HG02610 (cell line): Measurements from ENCODE around the gene ASXL1.

Experiments
- ATAC-seq: cut with Tn5 transposase; IDR thresholded peaks from one replicate; pipeline ENCODE4 v1.9.1; 2021; ENCODE audit warnings: mild to moderate bottlenecking, moderate library complexity; ENCODE audit not compliant: unreplicated experiment

Gene ASXL1

DNA sequence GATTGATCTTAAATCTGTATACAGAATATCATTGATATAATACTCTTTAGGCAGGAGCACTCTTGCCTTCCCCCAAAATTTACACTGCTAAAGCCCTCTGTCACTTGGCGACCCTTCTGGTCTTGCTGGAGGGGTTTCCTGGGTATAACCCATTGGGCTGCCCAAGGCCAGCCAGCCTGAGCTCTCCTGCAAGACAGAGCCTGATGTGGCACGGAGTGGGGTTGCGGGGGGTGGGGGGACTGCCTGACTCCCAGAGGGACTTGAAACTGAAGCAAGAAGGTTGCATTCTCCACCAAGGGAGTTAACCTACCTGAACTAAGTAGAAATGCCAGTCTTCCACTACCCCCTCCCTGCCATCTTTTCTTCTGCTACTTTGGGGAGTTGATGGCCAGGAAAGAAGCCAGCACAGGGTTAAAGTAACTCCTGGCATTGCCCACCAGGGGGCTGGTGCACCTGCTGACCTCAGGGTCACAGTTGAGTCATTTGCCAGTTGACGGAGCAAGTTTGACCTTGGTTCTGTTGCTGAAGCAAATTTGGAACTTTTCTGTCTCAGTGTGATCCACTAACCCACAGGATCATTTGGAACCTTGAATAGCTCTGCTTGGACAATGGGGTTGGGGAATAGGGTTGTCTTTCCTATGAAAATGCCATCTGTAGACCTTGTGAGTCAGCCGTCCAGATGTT, 79.4 kb downstream of the ASXL1 start:
- ATAC-seq, result no peak

DNA sequence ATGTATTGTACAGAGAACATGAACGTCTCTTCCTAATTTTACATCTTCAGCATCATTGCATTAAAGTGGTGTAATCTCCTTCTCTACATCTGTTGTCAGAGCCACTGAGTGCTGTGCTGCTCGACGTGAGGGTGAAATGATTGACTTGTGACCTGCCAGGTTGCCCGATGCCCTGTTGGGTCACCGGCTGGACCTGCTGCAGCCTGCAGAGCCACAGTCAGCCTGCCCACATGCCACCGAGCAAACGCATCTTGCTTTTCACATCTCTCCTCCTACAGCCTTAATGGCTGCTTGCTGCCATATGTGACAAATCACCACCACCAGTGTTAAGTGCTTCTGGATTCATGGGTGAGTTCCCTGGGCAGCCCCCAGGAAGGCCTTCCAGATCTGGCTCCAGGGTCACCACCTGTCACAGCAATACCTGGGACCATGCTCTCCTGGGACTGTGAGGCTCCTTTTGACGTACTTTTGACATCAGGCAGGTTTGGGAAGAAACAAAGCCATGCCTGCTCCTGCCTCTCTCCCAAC, 80.3 kb downstream of the ASXL1 start:
- no peak for ATAC-seq

- no peak for ATAC-seq
Measured at GRCh38 chr20:32439132-32439829, 81.2 kb downstream of the ASXL1 start.

- ATAC-seq, result no peak
Measured at GRCh38 chr20:32440069-32440757, 82.1 kb downstream of the ASXL1 start.

- no peak for ATAC-seq
Measured at GRCh38 chr20:32440758-32441078, 82.6 kb downstream of the ASXL1 start.

DNA sequence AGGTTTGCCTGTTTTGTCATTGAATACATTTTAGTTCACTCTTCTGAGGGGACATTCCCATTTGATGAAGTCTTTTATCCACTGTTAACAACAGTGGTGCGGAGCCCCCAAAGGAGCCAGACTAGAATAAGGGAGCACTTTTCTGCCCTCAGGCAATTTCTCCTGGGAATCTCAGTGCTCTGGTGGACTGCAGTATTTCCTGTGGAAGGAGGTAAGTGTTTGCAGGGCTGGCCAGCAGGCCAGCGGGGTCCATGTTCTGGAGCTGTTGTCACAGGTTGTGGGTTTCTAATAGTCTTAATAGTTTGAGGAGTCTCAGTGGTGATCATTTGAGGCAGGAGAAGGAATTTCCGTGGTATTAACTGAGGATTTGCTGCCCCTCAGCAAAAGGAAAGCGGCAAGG, 83.5 kb downstream of the ASXL1 start:
- ATAC-seq, result no peak

- no peak for ATAC-seq
Measured at GRCh38 chr20:32442630-32443373, 84.7 kb downstream of the ASXL1 start.

DNA sequence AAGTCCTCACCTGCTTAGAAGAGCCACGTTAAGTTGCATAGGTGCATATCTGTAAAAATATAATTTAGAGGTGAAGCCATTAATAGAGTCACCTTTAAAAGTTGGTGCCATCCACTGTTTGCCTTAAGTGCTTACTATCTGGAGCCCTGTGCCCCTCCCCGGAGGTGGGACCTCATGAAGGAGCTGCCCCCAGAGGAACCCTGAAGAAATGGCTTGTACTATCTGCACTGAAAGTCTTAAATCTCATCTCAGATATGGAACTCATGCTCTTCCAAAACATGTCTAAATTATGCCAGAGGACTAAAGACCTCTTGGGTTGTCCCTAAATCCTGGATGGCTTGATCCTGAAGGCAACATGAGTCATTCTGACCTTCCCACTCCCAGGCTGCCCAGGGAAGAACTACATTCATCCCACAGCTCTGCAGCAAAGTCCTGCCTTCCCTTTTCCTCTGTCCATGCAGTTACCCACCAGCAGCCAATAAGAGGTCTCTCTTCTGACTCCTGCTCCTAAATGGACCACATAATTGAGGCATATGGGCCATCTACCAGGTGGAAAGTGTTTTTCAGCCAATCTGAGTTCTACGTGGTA, 85.3 kb downstream of the ASXL1 start:
- no peak for ATAC-seq

DNA sequence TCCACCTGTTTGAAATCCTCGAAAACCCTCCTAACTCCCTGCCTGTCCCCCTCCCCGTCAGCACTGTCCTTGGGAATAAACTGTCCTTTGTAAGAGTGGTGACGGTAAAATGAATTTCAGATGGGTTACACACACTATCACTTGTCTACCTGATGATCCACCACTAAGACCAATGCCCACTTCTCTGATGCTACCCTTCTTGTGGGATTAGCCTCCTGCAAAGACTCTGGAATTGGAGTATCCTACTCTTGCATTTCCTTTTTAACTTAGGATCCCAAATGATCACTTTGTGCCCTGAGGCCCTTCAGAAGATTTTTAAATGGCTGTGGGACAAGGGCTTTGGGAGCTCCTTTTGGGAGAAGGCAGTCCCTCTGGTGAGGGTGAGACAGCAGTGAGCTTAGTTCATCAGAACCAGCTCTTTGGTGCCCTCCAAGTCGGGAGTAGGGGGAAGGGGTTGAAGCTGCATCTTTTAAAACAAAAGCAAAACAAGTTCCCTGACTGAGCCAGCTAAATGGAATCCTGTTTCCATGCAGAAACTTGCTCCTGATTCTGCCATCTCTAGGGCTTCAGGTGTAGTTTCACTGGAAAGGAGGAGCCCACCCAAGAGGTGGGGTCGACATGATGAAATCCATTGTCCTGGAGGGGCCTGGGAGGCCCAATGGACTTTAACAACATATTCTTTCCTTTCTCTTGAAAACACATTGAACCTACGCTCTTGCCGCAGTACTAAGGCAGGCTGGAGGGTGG, 86.5 kb downstream of the ASXL1 start:
- ATAC-seq, result no peak

DNA sequence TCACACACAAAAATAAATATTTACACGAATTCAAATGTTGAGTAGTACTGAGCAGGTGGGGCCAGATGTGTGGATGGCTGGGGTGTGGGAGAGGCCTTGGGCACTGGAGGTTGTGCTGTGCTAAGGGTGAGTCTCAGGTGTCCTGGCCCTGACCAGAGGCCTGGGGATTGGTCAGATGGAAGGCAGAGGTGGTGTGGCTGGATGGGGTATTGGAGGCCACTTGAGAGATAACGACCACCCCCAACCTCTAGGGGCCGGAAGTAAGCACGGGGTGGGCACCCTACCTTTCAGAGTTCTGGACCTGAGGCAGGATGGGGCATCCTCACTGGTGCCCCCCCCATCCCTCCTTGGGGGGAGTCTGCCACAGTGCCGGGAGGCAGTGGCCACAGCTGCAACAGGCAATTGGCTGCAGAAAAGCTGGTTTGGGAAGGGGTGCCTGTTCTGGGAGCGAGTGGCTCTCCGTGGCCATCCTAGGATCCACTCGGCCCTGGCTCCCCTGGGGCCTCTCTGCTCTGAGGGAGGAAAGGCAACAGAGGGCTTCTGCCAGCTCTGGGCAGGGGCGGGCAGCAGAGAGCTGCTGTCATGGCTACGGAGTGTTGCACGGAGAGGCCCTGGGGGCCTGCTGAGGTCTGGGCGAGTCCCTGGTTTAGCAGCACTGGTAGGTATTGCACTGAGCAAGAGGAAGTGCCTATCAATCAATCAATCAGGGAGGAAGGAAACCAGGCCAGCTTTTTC, 87.6 kb downstream of the ASXL1 start:
- no peak for ATAC-seq

DNA sequence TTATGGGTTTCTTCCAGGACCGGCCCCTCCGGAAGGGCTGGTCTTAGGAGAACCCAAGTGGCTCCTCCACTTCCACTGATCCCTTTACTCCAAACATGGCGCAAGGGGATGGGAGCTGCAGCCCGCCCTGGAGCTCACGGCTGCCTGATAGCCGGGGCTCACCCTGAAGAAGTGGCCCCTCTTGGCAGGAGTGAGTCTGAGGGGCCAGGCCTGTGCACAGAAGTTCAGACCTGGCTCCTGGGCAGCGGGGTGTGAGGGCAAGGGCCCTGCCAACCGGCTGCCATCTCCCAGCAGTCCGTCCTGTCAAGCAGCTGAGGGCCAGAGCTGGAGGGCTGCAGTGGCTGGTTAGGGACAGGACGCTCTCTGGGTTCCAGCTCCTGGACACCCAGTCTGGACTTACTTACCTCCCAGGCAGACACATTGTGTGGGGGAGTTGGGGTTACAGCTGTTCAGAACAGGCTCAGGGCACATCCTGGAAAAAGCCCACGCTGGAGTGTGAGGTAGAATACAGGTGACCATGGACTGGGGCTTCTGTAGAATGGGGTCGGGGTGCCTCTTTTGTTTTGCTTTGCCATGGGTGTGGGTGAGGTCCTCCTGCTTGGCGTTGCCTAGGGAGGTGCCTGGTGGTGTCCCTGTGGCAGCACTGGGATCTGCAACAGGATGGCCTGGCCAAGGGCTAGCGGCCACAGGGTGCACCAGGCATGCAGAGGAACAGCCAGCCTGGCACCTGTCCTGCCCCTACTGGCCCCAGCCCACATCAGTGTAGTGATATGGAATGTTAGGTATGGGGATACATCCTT, 88.4 kb downstream of the ASXL1 start:
- no peak for ATAC-seq

DNA sequence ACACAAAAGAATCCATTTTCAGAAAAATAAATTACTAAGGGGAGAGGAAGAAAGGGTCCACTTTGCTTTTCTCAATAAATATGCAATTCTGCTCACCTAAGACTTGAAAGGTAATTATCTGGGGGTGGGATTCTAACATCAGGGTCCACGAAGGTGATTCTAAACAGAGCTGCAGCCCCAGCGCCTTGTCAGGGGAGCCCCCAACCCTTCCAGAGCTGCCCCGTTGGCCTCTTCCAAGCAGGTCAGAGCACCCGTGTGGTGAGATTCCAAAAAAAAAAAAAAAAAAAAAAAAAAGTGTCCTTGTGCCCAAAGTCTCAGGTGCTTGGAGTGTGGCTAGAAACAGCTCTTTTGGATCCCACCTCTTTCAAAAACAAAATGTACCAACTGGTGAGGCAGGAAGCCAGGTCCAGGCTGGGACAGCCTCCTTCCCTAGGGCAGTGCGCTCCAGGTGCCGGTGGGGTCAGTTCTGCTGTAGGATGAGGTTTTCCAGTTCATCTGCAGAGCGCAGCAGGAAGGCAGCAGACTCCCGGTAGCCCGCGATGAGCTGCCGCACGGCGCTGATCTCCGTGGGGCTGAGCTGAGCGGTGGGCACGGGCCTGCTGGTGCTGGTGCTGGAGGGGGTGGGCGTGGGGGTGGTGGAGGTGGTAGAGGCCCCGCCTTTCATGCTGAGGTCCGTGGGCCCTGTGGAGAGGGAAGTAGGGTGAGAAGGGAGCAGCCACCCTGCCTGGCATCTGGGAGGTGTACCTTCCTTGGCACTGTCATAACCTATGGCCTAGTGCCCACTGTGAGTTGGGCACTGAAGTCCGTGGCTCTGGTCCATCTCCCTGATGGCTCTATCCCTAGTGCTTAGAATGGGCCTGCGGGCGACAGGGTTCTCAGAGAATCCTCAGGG, 89.3 kb downstream of the ASXL1 start:
- no peak for ATAC-seq

DNA sequence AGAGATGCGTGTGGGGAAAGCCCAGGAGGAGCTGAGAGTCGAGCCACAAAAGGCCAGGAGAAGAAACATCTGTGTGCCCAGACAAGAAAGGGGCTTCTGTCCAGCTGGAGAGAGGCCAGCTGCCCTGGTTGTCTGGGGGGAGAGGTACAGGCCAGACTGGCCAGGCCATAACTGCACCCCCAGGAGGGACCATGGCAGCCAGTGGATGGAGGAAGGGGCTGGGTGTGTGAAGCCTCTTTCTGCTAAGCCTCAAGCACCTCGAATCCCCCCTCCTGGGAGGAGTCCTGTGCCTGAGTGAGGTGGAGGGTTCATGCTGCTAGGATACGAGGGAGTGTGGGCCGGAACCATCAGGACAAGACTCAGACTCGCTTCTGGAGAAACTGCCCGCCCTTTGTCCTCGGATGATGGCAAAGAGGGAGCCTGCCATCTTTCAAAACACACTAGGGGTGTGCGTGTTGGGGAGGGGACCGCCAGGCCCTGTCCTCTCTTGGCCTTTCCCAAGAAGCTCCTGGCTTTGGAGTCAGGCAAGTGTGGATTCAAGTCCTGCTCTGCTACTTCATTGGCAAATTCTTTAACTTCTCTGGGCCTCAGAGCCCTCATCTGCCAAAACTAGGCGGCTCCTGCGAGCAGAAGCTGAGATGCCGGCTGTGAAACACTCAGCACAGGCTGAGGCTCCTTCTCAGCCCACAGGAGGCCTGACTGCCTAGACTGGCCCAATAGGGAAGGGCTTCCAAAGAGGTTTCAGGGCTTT, 90.3 kb downstream of the ASXL1 start:
- ATAC-seq, result no peak

DNA sequence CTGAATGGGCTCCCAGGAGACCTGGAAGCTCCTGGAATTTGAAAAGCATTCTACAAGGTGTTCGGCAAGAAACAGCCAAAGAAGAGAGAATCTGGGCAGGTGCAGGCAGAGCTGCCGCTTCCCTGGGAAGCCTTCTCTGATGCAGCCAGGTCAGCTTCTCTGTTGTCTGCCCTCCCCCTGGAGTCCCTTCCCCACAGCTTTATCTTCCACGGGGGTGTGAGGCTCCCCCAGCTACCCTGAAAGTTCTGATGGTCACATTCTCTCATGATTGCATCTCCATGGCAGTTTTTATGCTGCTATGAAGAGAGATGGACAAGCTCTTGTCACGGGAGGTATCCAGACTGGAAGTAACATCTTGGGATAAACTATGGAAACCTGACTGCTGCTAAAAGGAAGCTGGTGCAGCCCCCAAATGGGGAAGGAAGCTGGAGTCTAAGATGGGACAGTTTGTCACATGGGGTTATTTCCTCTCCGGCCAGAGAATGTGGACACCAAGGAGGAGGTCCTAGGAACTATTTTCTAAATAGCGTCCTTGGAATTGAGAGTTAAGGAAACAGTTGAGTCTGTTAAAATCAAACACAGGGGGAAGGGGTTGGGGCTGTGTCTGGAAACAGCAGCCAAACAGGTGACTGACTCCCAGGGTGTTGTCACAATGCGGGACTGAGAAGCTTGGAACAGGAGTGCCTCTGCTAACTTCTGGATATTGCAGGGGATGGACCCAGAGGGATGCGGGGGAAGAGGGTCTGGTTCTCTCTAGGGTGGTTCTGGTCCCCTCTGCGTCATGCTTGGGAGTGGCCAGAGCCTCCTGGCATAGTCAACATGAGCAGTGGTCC, 91.1 kb downstream of the ASXL1 start:
- no peak for ATAC-seq

DNA sequence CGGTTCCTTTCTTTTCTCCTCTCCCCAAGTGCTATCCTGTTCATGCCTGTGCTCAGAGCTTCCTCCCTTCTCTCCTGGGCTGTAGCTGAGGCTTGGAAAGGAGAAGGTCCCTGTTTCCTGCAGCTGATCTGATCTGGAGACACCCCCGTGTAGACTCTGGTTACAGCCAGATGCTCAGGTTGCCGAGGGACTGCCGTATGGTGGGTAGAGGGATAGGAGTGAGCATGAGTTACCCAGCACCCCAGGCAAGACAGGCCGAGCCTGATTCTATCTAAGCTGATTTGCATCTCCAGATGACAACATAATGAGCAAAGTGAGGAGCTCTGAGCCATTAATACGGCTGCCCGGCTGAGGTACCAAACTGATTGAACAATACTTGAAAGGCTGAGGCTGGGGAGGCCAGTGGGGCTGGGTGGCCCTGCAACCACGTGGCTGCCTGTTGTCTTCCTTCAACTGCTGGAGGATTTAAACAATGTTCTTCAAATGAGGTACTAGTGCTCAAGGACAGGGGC, 91.8 kb downstream of the ASXL1 start:
- no peak for ATAC-seq

- no peak for ATAC-seq
Measured at GRCh38 chr20:32450484-32451061, 92.4 kb downstream of the ASXL1 start.
